Endothelial cell of umbilical vein (primary cell): ENCODE results near the gene PLD4. TPM values are rescaled to one million over a fixed set of nuclear protein-coding genes. Genes with fewer than 3 reads are reported as not detected.

ENCODE experiments used
- BruUV-seq: library from RNA; stranded (reverse); fragments of 400-500 nt; replicated peaks from 2 replicates; lab custom pipeline; 2021; lab: Mats Ljungman, UMichigan
- CTCF ChIA-PET: fragments of 300-600, 350-600 bp; sonication (Branson Sonifier 250); formaldehyde crosslinking; loops from one replicate; lab custom pipeline; 2021; ENCODE audit warnings: antibody characterized with exemption, inconsistent platforms; lab: Charles Lee
- POLR2A ChIA-PET: fragments of 300-600, 350-600 bp; sonication (Branson Sonifier 250); formaldehyde crosslinking; loops from one replicate; lab custom pipeline; 2021; ENCODE audit warnings: antibody characterized with exemption, inconsistent platforms; lab: Charles Lee
- DNase-seq: peaks from one replicate; pipeline ENCODE4 v3.0.0-alpha.2; 2011; ENCODE audit warnings: low read depth, low spot score
- FAIRE-seq: peaks from 2 replicates; lab custom pipeline; 2011; peaks lifted over from hg19 to GRCh38; lab: Jason Lieb, UNC
- H2AFZ ChIP-seq: 2 replicates; pipeline ENCODE4 v1.6.0; 2012; ENCODE audit warnings: low read depth, low read length, control low read depth, inconsistent platforms
- H3K27ac ChIP-seq: 2 replicates; pipeline ENCODE4 v1.5.1; 2011; ENCODE audit warnings: low read depth, mild to moderate bottlenecking, control low read depth, low read length, moderate library complexity; ENCODE audit not compliant: insufficient read depth
- H3K27me3 ChIP-seq, 2 experiments: 2 replicates each; pipeline versions ENCODE4 v1.6.0 to v1.6.1; 2011; ENCODE audit warnings: low read length in 2 of 2, mixed read lengths in 1 of 2; ENCODE audit not compliant: control insufficient read depth in 2 of 2, insufficient read depth in 2 of 2
- H3K36me3 ChIP-seq, 2 experiments: 2 replicates in 1 of 2; 3 replicates in 1 of 2; pipeline ENCODE4 v1.5.1; 2011; ENCODE audit warnings: low read length in 2 of 2, mild to moderate bottlenecking in 1 of 2, moderate library complexity in 1 of 2; ENCODE audit not compliant: control insufficient read depth in 2 of 2, insufficient read depth in 2 of 2; ENCODE audit errors: extremely low read depth in 1 of 2
- H3K4me1 ChIP-seq: 3 replicates; pipeline ENCODE4 v1.5.1; 2011; ENCODE audit warnings: mild to moderate bottlenecking, low read length; ENCODE audit not compliant: control insufficient read depth, insufficient read depth; ENCODE audit errors: extremely low read depth
- H3K4me2 ChIP-seq: 2 replicates; pipeline ENCODE4 v1.6.1; 2011; ENCODE audit warnings: low read length, control low read depth, mixed read lengths; ENCODE audit not compliant: insufficient read depth
- H3K4me3 ChIP-seq, 3 experiments: fragments of 200-600 bp in 1 of 3; sonication (generic), shearing (Covaris generic) in 1 of 3; replicated peaks in 1 of 3; 2 replicates each; pipeline ENCODE4 v1.5.1; 2011 to 2016; ENCODE audit warnings: control low read depth in 3 of 3, low read length in 3 of 3, mild to moderate bottlenecking in 2 of 3, inconsistent platforms in 1 of 3, low read depth in 1 of 3, moderate library complexity in 1 of 3; ENCODE audit not compliant: insufficient read depth in 1 of 3
- H3K79me2 ChIP-seq: 2 replicates; pipeline ENCODE4 v1.6.0; 2012; ENCODE audit warnings: low read length, inconsistent platforms; ENCODE audit not compliant: control insufficient read depth, insufficient read depth
- H3K9ac ChIP-seq: replicated peaks from 2 replicates; pipeline ENCODE3; 2011; ENCODE audit warnings: low read length, control low read depth; ENCODE audit not compliant: insufficient read depth; ENCODE audit errors: extremely low read depth
- H3K9me1 ChIP-seq: replicated peaks from 3 replicates; pipeline ENCODE4 v1.6.0; 2011; ENCODE audit warnings: mild to moderate bottlenecking, low read length; ENCODE audit not compliant: control insufficient read depth, insufficient read depth; ENCODE audit errors: extremely low read depth
- H3K9me3 ChIP-seq: replicated peaks from 2 replicates; pipeline ENCODE4 v1.5.1; 2012; ENCODE audit warnings: low read length, inconsistent platforms; ENCODE audit not compliant: control insufficient read depth, insufficient read depth
- H4K20me1 ChIP-seq: replicated peaks from 2 replicates; pipeline ENCODE3; 2011; ENCODE audit warnings: mild to moderate bottlenecking, low read length; ENCODE audit not compliant: control insufficient read depth, insufficient read depth; ENCODE audit errors: extremely low read depth
- CTCF ChIP-seq, 2 donors: IDR thresholded peaks; 1 replicate in 1 of 2; 2 replicates in 1 of 2; pipeline ENCODE4 v1.5.1; 2011; ENCODE audit warnings: low read length in 2 of 2, mild to moderate bottlenecking in 2 of 2, moderate library complexity in 2 of 2, control low read depth in 1 of 2, inconsistent platforms in 1 of 2, low read depth in 1 of 2; ENCODE audit not compliant: insufficient read depth in 1 of 2; ENCODE audit errors: extremely low read depth in 1 of 2
- EZH2 ChIP-seq: IDR thresholded peaks from 2 replicates; pipeline ENCODE4 v1.6.1; 2012; ENCODE audit warnings: borderline replicate concordance, low read depth, mild to moderate bottlenecking, moderate library complexity, low read length, inconsistent platforms; ENCODE audit not compliant: severe bottlenecking
- FOS ChIP-seq: IDR thresholded peaks from 2 replicates; pipeline ENCODE4 v1.6.1; 2011; ENCODE audit warnings: mild to moderate bottlenecking, low read length, moderate library complexity, borderline replicate concordance; ENCODE audit not compliant: insufficient read depth
- GATA2 ChIP-seq: IDR thresholded peaks from 2 replicates; pipeline ENCODE4 v1.7.0; 2011; ENCODE audit warnings: low read depth, mild to moderate bottlenecking, moderate library complexity, mixed read lengths, low read length; ENCODE audit not compliant: insufficient read length, insufficient read depth
- JUN ChIP-seq: IDR thresholded peaks from 2 replicates; pipeline ENCODE4 v1.6.1; 2011; ENCODE audit warnings: borderline replicate concordance, low read depth; ENCODE audit not compliant: insufficient read length, insufficient read depth
- MAX ChIP-seq: IDR thresholded peaks from 2 replicates; pipeline ENCODE4 v1.6.1; 2011; ENCODE audit not compliant: insufficient read depth, insufficient read length
- MYC ChIP-seq: IDR thresholded peaks from one replicate; pipeline ENCODE4 v1.6.1; 2011; ENCODE audit warnings: mild to moderate bottlenecking, low read depth, low read length
- POLR2A ChIP-seq: IDR thresholded peaks from 2 replicates; pipeline ENCODE4 v1.6.1; 2012; ENCODE audit warnings: low read depth, mild to moderate bottlenecking, control low read depth, low read length
- POLR2AphosphoS5 ChIP-seq: IDR thresholded peaks from 2 replicates; pipeline ENCODE4 v1.6.1; 2012; ENCODE audit warnings: low read depth, mild to moderate bottlenecking, control low read depth, low read length, moderate library complexity; ENCODE audit not compliant: insufficient read depth
- dilution Hi-C: fragments of 300-500 bp; cut with MboI; formaldehyde crosslinking; loops from one replicate; pipeline ENCODE4 v1.15.0; 2019; ENCODE audit warnings: low sequenced_read_pairs; ENCODE audit not compliant: extremely low pct_ligation_motif_present
- intact Hi-C: fragments of 100-400 bp; cut with micrococcal nuclease; formaldehyde crosslinking; loops from one replicate; pipeline ENCODE4 v1.10.0; 2022
- polyA plus RNA-seq, 4 experiments: library from polyadenylated mRNA; depleted of rRNA in 3 of 4; stranded (reverse) in 3 of 4; unstranded in 1 of 4; fragments of >200 nt; gene quantifications; 2 replicates each; pipeline versions ENCODE4 v1.2.1 to v1.2.3, GENCODE V29; 2011 to 2012; ENCODE audit warnings: missing spikeins in 1 of 4
- total RNA-seq: library from RNA; stranded (reverse); gene quantifications from 2 replicates; pipeline ENCODE4 v1.2.3, GENCODE V29; 2021

The PLD4 gene
- total and polyA plus RNA-seq, 2 donors (not counting 3 experiments of a cell fraction or from before 2014, with no cell fraction given): 0.01 to 0.11 TPM

DNA sequence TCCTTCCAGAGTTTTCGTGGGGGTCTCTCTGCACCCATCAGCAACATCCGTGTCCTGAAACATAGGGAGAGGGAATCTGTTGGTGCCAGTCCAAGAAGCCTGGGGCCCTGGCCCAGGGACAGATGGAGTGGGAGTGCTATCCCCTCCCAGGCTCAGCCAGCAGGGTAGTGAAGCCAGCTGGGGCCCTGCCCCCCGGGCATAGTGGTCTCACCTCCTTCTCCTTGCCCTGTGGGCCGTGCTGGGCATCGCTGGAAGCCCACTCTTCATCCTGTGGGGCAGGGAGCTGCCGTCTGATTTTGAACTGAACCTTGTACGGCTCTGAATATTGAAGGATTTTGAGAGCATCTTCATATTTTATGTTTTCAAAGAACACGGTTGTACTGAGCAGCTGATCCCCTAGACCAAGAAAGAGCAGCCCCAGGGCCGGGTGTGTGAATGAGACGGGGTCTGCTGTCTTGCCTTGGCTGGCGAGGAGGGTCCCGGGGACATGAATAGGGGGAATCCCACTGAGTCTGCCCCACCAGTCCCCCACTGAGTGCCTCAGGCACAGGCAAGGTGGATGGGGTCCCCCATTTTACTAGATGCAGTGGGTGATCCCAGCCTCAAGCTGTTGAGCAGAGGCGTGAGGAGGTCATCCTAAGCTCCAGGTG is 30.2 kb downstream of the PLD4 start:
- Histone ChIP-seq H3K9me1 (no peaks in the 10 kb centered on the region), H3K9ac (no peak overlapping the region), H3K4me3 (no peak overlapping the region), H3K4me2 (no peak overlapping the region), H2AFZ (no peak overlapping the region), H3K4me1 (no peaks in the 10 kb centered on the region), H4K20me1 (no peaks in the 10 kb centered on the region), H3K9me3 (no peaks in the 10 kb centered on the region), H3K36me3 (peaks cover 5 to 44% of the 10 kb centered on the region in 2 experiments), H3K27ac (no peak overlapping the region), H3K27me3 (no peaks in the 10 kb centered on the region), H3K79me2 (no peaks in the 10 kb centered on the region)
- no peak for TF ChIP-seq JUN
- TF ChIP-seq EZH2: no peak
- TF ChIP-seq FOS: no peak
- TF ChIP-seq GATA2: no peak
- ChIA-PET CTCF (interaction anchor here (2.0 kb wide), 1 partner anchor 15 kb away, joined by 5 read pairs; no protein-coding TSS in a partner anchor), POLR2A (no interaction called here)
- no peak for FAIRE-seq
- no TSS peak for BruUV-seq
- intact Hi-C loops (no loop called here), dilution Hi-C loops (no loop called here)
- DNase-seq: no peak

DNA sequence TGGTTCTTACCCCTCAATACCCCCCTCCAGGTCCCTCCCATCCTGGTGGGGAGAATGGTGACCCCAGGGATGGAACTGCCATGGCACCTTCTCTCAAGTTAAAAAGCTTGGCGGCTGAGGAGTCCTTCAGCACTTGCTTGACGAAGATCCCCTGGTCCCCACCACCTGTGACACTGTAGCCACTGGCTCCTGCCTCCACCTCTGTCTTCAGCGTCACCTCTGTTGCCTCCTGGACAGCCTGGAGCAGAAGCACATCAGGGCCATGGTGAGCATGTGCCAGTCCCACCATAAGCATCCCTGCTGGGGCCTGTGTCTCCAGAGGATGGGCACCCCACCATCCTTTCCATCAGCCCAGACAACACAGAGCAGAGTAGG is 30.7 kb downstream of the PLD4 start:
- FAIRE-seq: no peak
- dilution Hi-C loops: no loop called here

More for the DNA sequence above, 30.7 kb downstream of the PLD4 start:
- no peak for DNase-seq
- Histone ChIP-seq H3K79me2 (peaks cover 4% of the 10 kb centered on the region), H3K9ac (no peak overlapping the region), H3K9me1 (no peaks in the 10 kb centered on the region), H3K9me3 (no peaks in the 10 kb centered on the region), H3K4me3 (no peak overlapping the region), H4K20me1 (no peaks in the 10 kb centered on the region), H3K36me3 (peaks cover 5 to 42% of the 10 kb centered on the region in 2 experiments), H3K27ac (no peak overlapping the region), H3K4me1 (no peaks in the 10 kb centered on the region), H3K27me3 (no peaks in the 10 kb centered on the region), H2AFZ (no peak overlapping the region), H3K4me2 (no peak overlapping the region)
- ChIA-PET CTCF (interaction anchor here (2.0 kb wide), 1 partner anchor 14 kb away, joined by 5 read pairs; no protein-coding TSS in a partner anchor), POLR2A (no interaction called here)
- TF ChIP-seq FOS (no peak), MAX (no peak), GATA2 (no peak), MYC (no peak), EZH2 (no peak), POLR2AphosphoS5 (no peak), JUN (no peak), POLR2A (no peak), CTCF (IDR thresholded peaks at IDR 0.05; ENCODE audit: extremely low read depth in 1 of 2, insufficient read depth in 1 of 2, low read depth in 1 of 2, low read length in 2 of 2) (no peak)
- intact Hi-C loops: no loop called here
- BruUV-seq: no TSS peak
